ENCODE results near the gene NMD3.
"Not testable (repeated sequence)": the region's sequence is repeated elsewhere in the genome, so short reads cannot be mapped to it uniquely, and the experiment has no call there.

The NMD3 gene

DNA sequence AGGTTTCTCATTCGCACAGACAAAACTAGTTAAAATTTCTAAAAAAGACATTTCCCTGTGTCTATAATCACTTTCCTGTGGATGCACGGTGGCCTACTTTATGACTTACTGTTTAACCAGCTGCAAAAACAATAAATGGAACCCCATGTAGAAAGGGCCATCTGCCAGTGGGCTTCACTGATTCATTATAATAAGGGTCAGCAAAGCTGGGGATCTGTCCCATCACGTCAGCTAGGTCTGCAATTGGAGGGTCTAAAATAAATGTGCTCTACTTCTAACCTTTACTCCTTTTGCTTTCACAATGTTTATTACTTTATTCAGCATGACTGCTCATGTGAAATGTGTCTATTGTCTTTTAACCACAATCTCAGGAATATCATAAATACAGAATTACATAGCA lies 43.1 kb upstream of the NMD3 start:
- Histone ChIP-seq H2AFZ (ENCODE audit: low read length) (no peak overlapping the region), H3K9ac (ENCODE audit: low read length) (no peak overlapping the region), H4K20me1 (ENCODE audit: insufficient read depth, low read length) (no peaks in the 10 kb centered on the region), H3K9me3 (ENCODE audit: low read length) (no peaks in the 10 kb centered on the region), H3F3A (ENCODE audit: insufficient read depth, low read length) (no peaks in the 10 kb centered on the region), H3K9me2 (ENCODE audit: low read depth, low read length) (no peaks in the 10 kb centered on the region), H3K4me3 (ENCODE audit: low read depth, low read length, poor library complexity, severe bottlenecking) (no peak overlapping the region), H3K4me1 (ENCODE audit: insufficient read depth, low read length, severe bottlenecking) (no peaks in the 10 kb centered on the region), H3K36me3 (ENCODE audit: insufficient read depth, low read length) (no peaks in the 10 kb centered on the region), H3K27me3 (ENCODE audit: insufficient read depth, low read length) (no peaks in the 10 kb centered on the region), H3K27ac (ENCODE audit: low read depth, low read length, poor library complexity, severe bottlenecking) (no peak overlapping the region), H3K79me2 (ENCODE audit: insufficient read depth, low read length) (no peaks in the 10 kb centered on the region), H3K4me2 (ENCODE audit: low read length) (no peak overlapping the region)
- TF ChIP-seq EZH2 (IDR thresholded peaks at IDR 0.05; ENCODE audit: borderline replicate concordance, low read length), result no peak
- TF ChIP-seq CTCF (IDR thresholded peaks at IDR 0.05; ENCODE audit: low read length), result no peak

DNA sequence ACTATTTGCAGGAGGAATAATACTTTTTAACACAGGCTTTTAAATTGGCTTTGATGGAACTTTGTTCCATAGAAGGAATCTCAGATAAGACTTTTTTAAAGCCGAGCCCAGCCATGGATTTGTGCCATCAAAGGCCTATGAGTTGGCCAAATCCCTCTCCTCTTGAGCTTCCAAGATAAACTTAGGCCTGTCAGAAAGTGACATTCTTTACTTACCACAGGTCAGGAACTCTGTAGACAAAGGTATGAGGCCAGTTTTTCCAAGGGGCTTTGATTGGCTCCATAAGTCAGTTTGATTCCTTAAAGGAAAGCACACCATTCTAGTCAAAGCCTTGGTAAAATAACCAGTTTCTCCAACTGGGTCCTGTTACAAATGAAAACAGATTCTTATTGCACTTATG lies 39.7 kb upstream of the NMD3 start:
- H3K4me1 ChIP-seq (ENCODE audit: insufficient read depth, low read length, severe bottlenecking); H3K27ac ChIP-seq (ENCODE audit: low read depth, low read length, poor library complexity, severe bottlenecking); H3K9me3 ChIP-seq (ENCODE audit: low read length); H3K27me3 ChIP-seq (ENCODE audit: insufficient read depth, low read length); H3K4me2 ChIP-seq (ENCODE audit: low read length); H2AFZ ChIP-seq (ENCODE audit: low read length); H3K36me3 ChIP-seq (ENCODE audit: insufficient read depth, low read length); H3K9ac ChIP-seq (ENCODE audit: low read length); H4K20me1 ChIP-seq (ENCODE audit: insufficient read depth, low read length); H3K79me2 ChIP-seq (ENCODE audit: insufficient read depth, low read length); H3F3A ChIP-seq (ENCODE audit: insufficient read depth, low read length); H3K4me3 ChIP-seq (ENCODE audit: low read depth, low read length, poor library complexity, severe bottlenecking); H3K9me2 ChIP-seq (ENCODE audit: low read depth, low read length): not testable (repeated sequence)

DNA sequence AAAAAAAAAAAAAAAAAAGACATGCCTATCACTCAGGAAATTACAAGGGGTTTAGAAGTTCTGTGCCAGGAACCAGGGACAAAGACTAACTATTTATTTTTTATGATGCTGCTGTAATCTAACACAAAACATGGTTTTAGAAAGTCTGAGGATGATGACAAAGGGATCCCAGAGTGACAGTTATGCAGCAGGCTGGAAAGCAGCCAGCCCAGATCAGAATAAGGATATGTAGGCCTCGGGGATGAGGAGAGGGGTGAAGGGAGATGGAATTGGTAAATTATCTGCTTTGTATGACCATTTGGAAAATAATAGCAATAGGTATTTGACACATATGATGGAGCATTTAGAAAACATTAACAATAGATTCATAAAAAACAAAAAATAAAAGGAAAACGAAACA lies 34.1 kb upstream of the NMD3 start:
- Histone ChIP-seq H3K9me3 (ENCODE audit: low read length) (no peaks in the 10 kb centered on the region), H3F3A (ENCODE audit: insufficient read depth, low read length) (no peaks in the 10 kb centered on the region), H3K4me1 (ENCODE audit: insufficient read depth, low read length, severe bottlenecking) (no peaks in the 10 kb centered on the region), H2AFZ (ENCODE audit: low read length) (no peak overlapping the region), H4K20me1 (ENCODE audit: insufficient read depth, low read length) (no peaks in the 10 kb centered on the region), H3K36me3 (ENCODE audit: insufficient read depth, low read length) (no peaks in the 10 kb centered on the region), H3K27ac (ENCODE audit: low read depth, low read length, poor library complexity, severe bottlenecking) (no peak overlapping the region), H3K4me2 (ENCODE audit: low read length) (no peak overlapping the region), H3K79me2 (ENCODE audit: insufficient read depth, low read length) (no peaks in the 10 kb centered on the region), H3K4me3 (ENCODE audit: low read depth, low read length, poor library complexity, severe bottlenecking) (no peak overlapping the region), H3K27me3 (ENCODE audit: insufficient read depth, low read length) (no peaks in the 10 kb centered on the region), H3K9me2 (ENCODE audit: low read depth, low read length) (no peaks in the 10 kb centered on the region), H3K9ac (ENCODE audit: low read length) (no peak overlapping the region)
- TF ChIP-seq CTCF (IDR thresholded peaks at IDR 0.05; ENCODE audit: low read length), result no peak
- TF ChIP-seq EZH2 (IDR thresholded peaks at IDR 0.05; ENCODE audit: borderline replicate concordance, low read length), result no peak
